HCT116 (cell line): Measurements from ENCODE around the gene R3HDM4. TPM values are rescaled to one million over a fixed set of nuclear protein-coding genes. Genes with fewer than 3 reads are reported as not detected.

Source experiments
- ATAC-seq: fragments of 200-7000 bp; cut with Tn5 transposase; 2 replicates; pipeline ENCODE4 v1.9.1; 2020; ENCODE audit warnings: mild to moderate bottlenecking, moderate library complexity
- BruUV-seq: library from RNA; stranded (reverse); fragments of 400-500 nt; replicated peaks from 2 replicates; lab custom pipeline; 2021; lab: Mats Ljungman, UMichigan
- CTCF ChIA-PET: fragments of 300-600 bp; sonication (Branson Sonifier 250); formaldehyde crosslinking; loops from one replicate; lab custom pipeline; 2021; ENCODE audit warnings: antibody characterized with exemption; lab: Charles Lee
- POLR2A ChIA-PET: fragments of 300-600, 350-600 bp; sonication (Branson Sonifier 250); formaldehyde crosslinking; loops from one replicate; lab custom pipeline; 2021; ENCODE audit warnings: antibody characterized with exemption; lab: Charles Lee
- RAD21 ChIA-PET, 2 experiments: fragments of 300-600 bp; sonication (Branson Sonifier 250); formaldehyde crosslinking; loops; one replicate each; lab custom pipeline; 2023; ENCODE audit warnings: low total read pairs in 2 of 2; ENCODE audit not compliant: uncharacterized antibody in 2 of 2, unreplicated experiment in 2 of 2, low non-redundant PET in 1 of 2; lab: Charles Lee
- DNase-seq: peaks from one replicate; pipeline ENCODE4 v3.0.0-alpha.2; 2010; ENCODE audit warnings: low read depth, low spot score
- H2AFZ ChIP-seq: fragments of 200-600 bp; shearing (Covaris generic), sonication (generic); 2 replicates; pipeline ENCODE4 v1.6.1; 2017; ENCODE audit warnings: low read depth, mixed run types, mixed read lengths, antibody characterized with exemption, low read length; ENCODE audit not compliant: poor library complexity, severe bottlenecking
- H3K27ac ChIP-seq: 2 replicates; pipeline ENCODE4 v1.5.1; 2012; ENCODE audit warnings: low read depth, low read length
- H3K27me3 ChIP-seq: fragments of 200-600 bp; sonication (generic); 2 replicates; pipeline ENCODE4 v1.6.1; 2016; ENCODE audit warnings: mixed run types, low read length, mixed read lengths; ENCODE audit not compliant: insufficient read depth
- H3K36me3 ChIP-seq, 2 experiments: fragments of 200-500 bp in 1 of 2; fragments of 200-600 bp in 1 of 2; sonication (Bioruptor generic) in 1 of 2; sonication (generic) in 1 of 2; 2 replicates each; pipeline versions ENCODE4 v1.5.1 to v1.6.1; 2014 to 2016; ENCODE audit warnings: low read length in 2 of 2, inconsistent platforms in 1 of 2, mixed read lengths in 1 of 2, mixed run types in 1 of 2; ENCODE audit not compliant: insufficient read depth in 2 of 2, control insufficient read depth in 1 of 2
- H3K4me1 ChIP-seq, 2 experiments: fragments of 200-600 bp in 1 of 2; sonication (generic) in 1 of 2; 2 replicates each; pipeline versions ENCODE4 v1.5.1 to v1.6.1; 2012 to 2017; ENCODE audit warnings: low read length in 2 of 2, inconsistent platforms in 1 of 2, mild to moderate bottlenecking in 1 of 2, mixed read lengths in 1 of 2, mixed run types in 1 of 2, moderate library complexity in 1 of 2; ENCODE audit not compliant: insufficient read depth in 2 of 2, control insufficient read depth in 1 of 2
- H3K4me2 ChIP-seq: fragments of 200-600 bp; sonication (generic); 2 replicates; pipeline ENCODE4 v1.6.1; 2017; ENCODE audit warnings: mixed run types, low read length, mixed read lengths
- H3K4me3 ChIP-seq, 2 experiments: fragments of 200-600 bp in 1 of 2; sonication (generic) in 1 of 2; replicated peaks in 1 of 2; 2 replicates each; pipeline ENCODE4 v1.5.1; 2011 to 2016; ENCODE audit warnings: low read length in 2 of 2, control low read depth in 1 of 2, low read depth in 1 of 2, mild to moderate bottlenecking in 1 of 2, mixed read lengths in 1 of 2, mixed run types in 1 of 2
- H3K79me2 ChIP-seq: fragments of 200-600 bp; sonication (generic); 2 replicates; pipeline ENCODE4 v1.6.1; 2017; ENCODE audit warnings: mild to moderate bottlenecking, mixed run types, low read length, moderate library complexity, mixed read lengths; ENCODE audit not compliant: insufficient read depth
- H3K9ac ChIP-seq: fragments of 200-600 bp; sonication (generic); 2 replicates; pipeline ENCODE4 v1.6.1; 2016; ENCODE audit warnings: low read length, mixed read lengths
- H3K9me2 ChIP-seq: fragments of 200-600 bp; sonication (generic), shearing (Covaris generic); 2 replicates; pipeline ENCODE4 v1.6.1; 2017; ENCODE audit warnings: mixed run types, mild to moderate bottlenecking, moderate library complexity; ENCODE audit not compliant: insufficient read depth
- H3K9me3 ChIP-seq, 2 experiments: fragments of 200-500 bp in 1 of 2; fragments of 200-600 bp in 1 of 2; sonication (Bioruptor generic) in 1 of 2; sonication (generic) in 1 of 2; 2 replicates each; pipeline ENCODE4 v1.6.1; 2014 to 2017; ENCODE audit warnings: low read length in 2 of 2, mixed read lengths in 2 of 2, inconsistent platforms in 1 of 2, low read depth in 1 of 2, mild to moderate bottlenecking in 1 of 2, mixed run types in 1 of 2, moderate library complexity in 1 of 2; ENCODE audit not compliant: control insufficient read depth in 1 of 2, insufficient read depth in 1 of 2
- H4K20me1 ChIP-seq: fragments of 200-600 bp; sonication (generic), shearing (Covaris generic); 2 replicates; pipeline ENCODE4 v1.6.1; 2017; ENCODE audit warnings: mixed run types, mild to moderate bottlenecking, moderate library complexity; ENCODE audit not compliant: insufficient read depth
- CEBPB ChIP-seq: IDR thresholded peaks from 2 replicates; pipeline ENCODE4 v1.6.1; 2012; ENCODE audit warnings: low read depth
- ELF1 ChIP-seq: IDR thresholded peaks from 2 replicates; pipeline ENCODE4 v1.6.1; 2012; ENCODE audit warnings: low read depth, borderline replicate concordance
- EZH2 ChIP-seq: fragments of 200-600 bp; sonication (generic); IDR thresholded peaks from 2 replicates; pipeline ENCODE4 v1.6.1; 2017; ENCODE audit warnings: antibody characterized with exemption, mixed run types
- EZH2phosphoT487 ChIP-seq: fragments of 200-600 bp; IDR thresholded peaks from 2 replicates; pipeline ENCODE4 v1.6.1; 2018; ENCODE audit warnings: antibody characterized with exemption, borderline replicate concordance
- FOSL1 ChIP-seq: IDR thresholded peaks from 2 replicates; pipeline ENCODE4 v1.6.1; 2012; ENCODE audit warnings: low read depth
- JUND ChIP-seq: IDR thresholded peaks from 2 replicates; pipeline ENCODE4 v1.6.1; 2012
- POLR2A ChIP-seq: IDR thresholded peaks from 2 replicates; pipeline ENCODE4 v1.7.0; 2011; ENCODE audit warnings: borderline replicate concordance; ENCODE audit not compliant: insufficient read depth, insufficient read length; ENCODE audit errors: extremely low read depth
- POLR2AphosphoS5 ChIP-seq: IDR thresholded peaks from 2 replicates; pipeline ENCODE4 v1.6.1; 2011; ENCODE audit warnings: mild to moderate bottlenecking, low read depth, low read length, moderate library complexity
- RAD21 ChIP-seq: IDR thresholded peaks from 2 replicates; pipeline ENCODE4 v1.6.1; 2012; ENCODE audit warnings: low read depth, mild to moderate bottlenecking
- SRF ChIP-seq: IDR thresholded peaks from 2 replicates; pipeline ENCODE4 v1.6.1; 2012; ENCODE audit warnings: low read depth
- TCF7L2 ChIP-seq: IDR thresholded peaks from 2 replicates; pipeline ENCODE4 v1.7.0; 2011; ENCODE audit warnings: borderline replicate concordance, inconsistent platforms; ENCODE audit not compliant: insufficient read depth, insufficient read length; ENCODE audit errors: extremely low read depth
- YY1 ChIP-seq: IDR thresholded peaks from 2 replicates; pipeline ENCODE4 v1.6.1; 2011; ENCODE audit warnings: low read length, low read depth, moderate library complexity, mild to moderate bottlenecking; ENCODE audit not compliant: insufficient replicate concordance; ENCODE audit errors: extremely low read depth
- ZFX ChIP-seq: fragments of 450-650 bp; IDR thresholded peaks from 2 replicates; pipeline ENCODE4 v1.6.1; 2017
- ZNF274 ChIP-seq: fragments of 200-500 bp; sonication (Bioruptor generic); IDR thresholded peaks from 2 replicates; pipeline ENCODE4 v1.6.1; 2014; ENCODE audit warnings: mild to moderate bottlenecking, low read depth, low read length, inconsistent platforms
- intact Hi-C: fragments of 100-400 bp; cut with micrococcal nuclease; formaldehyde crosslinking; loops from 2 replicates; pipeline ENCODE4 v1.10.0; 2022
- total RNA-seq: library from RNA; stranded (reverse); gene quantifications from one replicate; pipeline ENCODE4 v1.2.1, GENCODE V29; 2021; ENCODE audit not compliant: unreplicated experiment
- TF ChIP-seq, protein P1 (sequence below): IDR thresholded peaks from 2 replicates; pipeline ENCODE4 v1.6.1; 2011; ENCODE audit warnings: mild to moderate bottlenecking, low read length, moderate library complexity; ENCODE audit not compliant: insufficient replicate concordance; ENCODE audit errors: extremely low read depth
- TF ChIP-seq, protein P2 (sequence below): IDR thresholded peaks from 2 replicates; pipeline ENCODE4 v1.6.1; 2012
- TF ChIP-seq, protein P3 (sequence below): IDR thresholded peaks from 2 replicates; pipeline ENCODE4 v1.6.1; 2012; ENCODE audit warnings: low read depth

R3HDM4 gene
- total RNA-seq, 1 experiment from 2014 or later, result 92.3 TPM

DNA sequence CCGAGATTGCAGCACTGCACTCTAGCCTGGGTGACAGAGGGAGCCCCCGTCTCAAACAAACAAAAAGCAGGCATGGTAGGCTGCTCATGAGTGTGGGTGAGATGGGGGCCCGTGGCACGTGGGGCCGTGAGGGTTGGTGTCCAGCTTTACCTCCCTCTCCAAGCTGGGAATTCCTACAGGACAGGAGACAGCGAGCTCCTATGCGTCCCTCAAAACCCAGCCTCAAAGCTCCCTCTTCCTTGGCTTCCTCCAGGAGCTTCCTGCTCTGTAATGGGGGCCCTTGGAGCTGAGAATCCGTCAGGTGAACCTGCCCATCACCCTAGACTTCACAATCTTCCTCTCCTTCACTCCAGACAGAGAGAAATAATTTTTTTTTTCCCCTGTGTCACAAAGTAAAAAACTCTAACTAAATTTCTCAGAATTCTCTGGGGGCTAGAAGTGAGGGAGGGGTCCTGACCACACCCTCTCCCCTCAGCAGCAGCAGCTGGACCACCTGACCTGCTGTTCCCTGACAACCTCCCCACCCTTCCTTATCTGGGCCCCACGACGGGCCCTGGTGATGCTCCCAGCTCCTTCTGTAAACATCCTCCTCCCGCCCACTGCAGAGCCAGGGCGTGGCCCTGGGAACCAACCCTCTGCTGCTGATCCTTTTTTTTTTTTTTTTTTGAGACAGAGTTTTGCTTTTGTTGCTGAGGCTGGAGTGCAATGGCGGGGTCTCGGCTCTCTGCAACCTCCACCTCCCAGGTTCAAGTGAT lies 49.0 kb upstream of the R3HDM4 start:
- peaks cover 31 to 53% of the 10 kb centered on the region in 2 experiments for H3K4me1 ChIP-seq
- BruUV-seq, result no TSS peak
- no peak overlapping the region for H3K4me3 ChIP-seq
- H3K9me2 ChIP-seq, result no peaks in the 10 kb centered on the region
- DNase-seq, result no peak
- TF ChIP-seq CEBPB (no peak), POLR2A (no peak), ZNF274 (no peak), EZH2phosphoT487 (no peak), RAD21 (no peak), YY1 (no peak), ZFX (no peak), FOSL1 (no peak), TCF7L2 (no peak), EZH2 (no peak), JUND (no peak), ELF1 (no peak), SRF (no peak), POLR2AphosphoS5 (no peak)
- TF ChIP-seq, protein P1, sequence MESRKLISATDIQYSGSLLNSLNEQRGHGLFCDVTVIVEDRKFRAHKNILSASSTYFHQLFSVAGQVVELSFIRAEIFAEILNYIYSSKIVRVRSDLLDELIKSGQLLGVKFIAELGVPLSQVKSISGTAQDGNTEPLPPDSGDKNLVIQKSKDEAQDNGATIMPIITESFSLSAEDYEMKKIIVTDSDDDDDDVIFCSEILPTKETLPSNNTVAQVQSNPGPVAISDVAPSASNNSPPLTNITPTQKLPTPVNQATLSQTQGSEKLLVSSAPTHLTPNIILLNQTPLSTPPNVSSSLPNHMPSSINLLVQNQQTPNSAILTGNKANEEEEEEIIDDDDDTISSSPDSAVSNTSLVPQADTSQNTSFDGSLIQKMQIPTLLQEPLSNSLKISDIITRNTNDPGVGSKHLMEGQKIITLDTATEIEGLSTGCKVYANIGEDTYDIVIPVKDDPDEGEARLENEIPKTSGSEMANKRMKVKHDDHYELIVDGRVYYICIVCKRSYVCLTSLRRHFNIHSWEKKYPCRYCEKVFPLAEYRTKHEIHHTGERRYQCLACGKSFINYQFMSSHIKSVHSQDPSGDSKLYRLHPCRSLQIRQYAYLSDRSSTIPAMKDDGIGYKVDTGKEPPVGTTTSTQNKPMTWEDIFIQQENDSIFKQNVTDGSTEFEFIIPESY, result no peak
- TF ChIP-seq, protein P2, sequence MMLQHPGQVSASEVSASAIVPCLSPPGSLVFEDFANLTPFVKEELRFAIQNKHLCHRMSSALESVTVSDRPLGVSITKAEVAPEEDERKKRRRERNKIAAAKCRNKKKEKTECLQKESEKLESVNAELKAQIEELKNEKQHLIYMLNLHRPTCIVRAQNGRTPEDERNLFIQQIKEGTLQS, result no peak
- TF ChIP-seq, protein P3, sequence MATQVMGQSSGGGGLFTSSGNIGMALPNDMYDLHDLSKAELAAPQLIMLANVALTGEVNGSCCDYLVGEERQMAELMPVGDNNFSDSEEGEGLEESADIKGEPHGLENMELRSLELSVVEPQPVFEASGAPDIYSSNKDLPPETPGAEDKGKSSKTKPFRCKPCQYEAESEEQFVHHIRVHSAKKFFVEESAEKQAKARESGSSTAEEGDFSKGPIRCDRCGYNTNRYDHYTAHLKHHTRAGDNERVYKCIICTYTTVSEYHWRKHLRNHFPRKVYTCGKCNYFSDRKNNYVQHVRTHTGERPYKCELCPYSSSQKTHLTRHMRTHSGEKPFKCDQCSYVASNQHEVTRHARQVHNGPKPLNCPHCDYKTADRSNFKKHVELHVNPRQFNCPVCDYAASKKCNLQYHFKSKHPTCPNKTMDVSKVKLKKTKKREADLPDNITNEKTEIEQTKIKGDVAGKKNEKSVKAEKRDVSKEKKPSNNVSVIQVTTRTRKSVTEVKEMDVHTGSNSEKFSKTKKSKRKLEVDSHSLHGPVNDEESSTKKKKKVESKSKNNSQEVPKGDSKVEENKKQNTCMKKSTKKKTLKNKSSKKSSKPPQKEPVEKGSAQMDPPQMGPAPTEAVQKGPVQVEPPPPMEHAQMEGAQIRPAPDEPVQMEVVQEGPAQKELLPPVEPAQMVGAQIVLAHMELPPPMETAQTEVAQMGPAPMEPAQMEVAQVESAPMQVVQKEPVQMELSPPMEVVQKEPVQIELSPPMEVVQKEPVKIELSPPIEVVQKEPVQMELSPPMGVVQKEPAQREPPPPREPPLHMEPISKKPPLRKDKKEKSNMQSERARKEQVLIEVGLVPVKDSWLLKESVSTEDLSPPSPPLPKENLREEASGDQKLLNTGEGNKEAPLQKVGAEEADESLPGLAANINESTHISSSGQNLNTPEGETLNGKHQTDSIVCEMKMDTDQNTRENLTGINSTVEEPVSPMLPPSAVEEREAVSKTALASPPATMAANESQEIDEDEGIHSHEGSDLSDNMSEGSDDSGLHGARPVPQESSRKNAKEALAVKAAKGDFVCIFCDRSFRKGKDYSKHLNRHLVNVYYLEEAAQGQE, result no peak
- TF ChIP-seq, all 23 proteins: peak for 0
- Histone ChIP-seq H3K27ac (0 out of 2 replicates have a peak overlapping the region, but pooled peaks have one; percentile 8), H3K36me3 (peaks cover 4 to 18% of the 10 kb centered on the region in 2 experiments), H3K27me3 (no peaks in the 10 kb centered on the region), H3K9ac (peak overlapping the region; percentile 27; the same call in 1 of the 2 replicates), H4K20me1 (no peaks in the 10 kb centered on the region), H2AFZ (no peak overlapping the region), H3K9me3 (no peaks in the 10 kb centered on the region), H3K4me2 (peak overlapping the region; percentile 32), H3K79me2 (no peaks in the 10 kb centered on the region)
- RAD21 ChIA-PET, result no interaction called here
- POLR2A ChIA-PET, result no interaction called here
- intact Hi-C loops, result no loop called here
- CTCF ChIA-PET, result no interaction called here
- ATAC-seq, result peak; percentile 42; the same call in 1 of the 2 replicates
